ENCODE data around the gene PDE7B. TPM values are rescaled to one million over a fixed set of nuclear protein-coding genes. Genes with fewer than 3 reads are reported as not detected.

Gene PDE7B
- total and polyA plus RNA-seq, 9 of the 15 experiments (the other 6 are each of a cell fraction or from before 2014, with no cell fraction given) = 0.01 TPM; not detected in 8

DNA sequence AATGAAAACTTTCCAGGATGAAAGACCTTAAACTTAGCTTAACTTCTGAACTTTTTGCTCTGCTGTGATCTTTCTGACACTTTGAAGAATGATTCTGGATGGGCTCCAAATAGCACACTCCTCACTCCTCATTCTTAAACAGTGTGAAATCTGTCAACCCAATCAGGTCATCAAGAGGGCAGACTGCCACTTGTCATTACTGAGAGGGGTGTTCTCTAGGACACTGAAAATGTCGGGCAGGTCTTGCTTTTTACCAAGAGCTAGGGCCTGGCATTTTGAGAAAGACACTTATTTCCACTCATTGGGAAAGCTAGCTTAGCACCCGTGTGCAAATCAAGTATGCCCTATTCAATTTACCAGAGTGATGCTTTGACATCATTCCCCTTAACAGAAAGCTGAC lies 276.4 kb downstream of the PDE7B start:
- intact Hi-C loops (cut with micrococcal nuclease) = no loop called here
- Histone ChIP-seq H3K79me2 (ENCODE audit: control insufficient read depth, insufficient read depth, low read length) (no peaks in the 10 kb centered on the region), H3K9ac (ENCODE audit: insufficient read depth in 1 of 2, low read depth in 2 of 2, low read length in 2 of 2) (no peak overlapping the region), H3K4me3 (no peak overlapping the region), H2AFZ (ENCODE audit: low read depth, low read length) (no peak overlapping the region), H3K9me3 (replicated peaks; ENCODE audit: control insufficient read depth, insufficient read depth, low read depth, low read length) (no peaks in the 10 kb centered on the region), H3K4me2 (ENCODE audit: insufficient read depth, low read length) (no peak overlapping the region), H3K27ac (ENCODE audit: extremely low read depth, low read depth, low read length) (no peak overlapping the region), H3K27me3 (ENCODE audit: control insufficient read depth in 2 of 2, insufficient read depth in 2 of 2, low read length in 2 of 2) (no peaks in the 10 kb centered on the region; a peak in 1 of 5 replicates), H3K36me3 (ENCODE audit: control insufficient read depth, insufficient read depth, low read length) (no peaks in the 10 kb centered on the region), H3K9me1 (ENCODE audit: control insufficient read depth, insufficient read depth, low read length) (no peaks in the 10 kb centered on the region), H3K4me1 (replicated peaks in 1 of 2; ENCODE audit: control insufficient read depth in 2 of 2, insufficient read depth in 2 of 2, low read length in 2 of 2) (no peaks in the 10 kb centered on the region), H4K20me1 (replicated peaks; ENCODE audit: control insufficient read depth, insufficient read depth, low read length) (no peaks in the 10 kb centered on the region)
- TF ChIP-seq KAT8 (IDR thresholded peaks at IDR 0.05; ENCODE audit: low read depth) (no peak), MEIS2 (IDR thresholded peaks at IDR 0.05; ENCODE audit: partially characterized antibody) (peak; percentile 33)
- TF ChIP-seq, protein P1, sequence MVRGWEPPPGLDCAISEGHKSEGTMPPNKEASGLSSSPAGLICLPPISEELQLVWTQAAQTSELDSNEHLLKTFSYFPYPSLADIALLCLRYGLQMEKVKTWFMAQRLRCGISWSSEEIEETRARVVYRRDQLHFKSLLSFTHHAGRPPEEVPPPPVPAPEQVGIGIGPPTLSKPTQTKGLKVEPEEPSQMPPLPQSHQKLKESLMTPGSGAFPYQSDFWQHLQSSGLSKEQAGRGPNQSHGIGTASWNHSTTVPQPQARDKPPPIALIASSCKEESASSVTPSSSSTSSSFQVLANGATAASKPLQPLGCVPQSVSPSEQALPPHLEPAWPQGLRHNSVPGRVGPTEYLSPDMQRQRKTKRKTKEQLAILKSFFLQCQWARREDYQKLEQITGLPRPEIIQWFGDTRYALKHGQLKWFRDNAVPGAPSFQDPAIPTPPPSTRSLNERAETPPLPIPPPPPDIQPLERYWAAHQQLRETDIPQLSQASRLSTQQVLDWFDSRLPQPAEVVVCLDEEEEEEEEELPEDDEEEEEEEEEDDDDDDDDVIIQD (CRISPR knock-in tag; IDR thresholded peaks at IDR 0.05) = no peak
- TF ChIP-seq, protein P2, sequence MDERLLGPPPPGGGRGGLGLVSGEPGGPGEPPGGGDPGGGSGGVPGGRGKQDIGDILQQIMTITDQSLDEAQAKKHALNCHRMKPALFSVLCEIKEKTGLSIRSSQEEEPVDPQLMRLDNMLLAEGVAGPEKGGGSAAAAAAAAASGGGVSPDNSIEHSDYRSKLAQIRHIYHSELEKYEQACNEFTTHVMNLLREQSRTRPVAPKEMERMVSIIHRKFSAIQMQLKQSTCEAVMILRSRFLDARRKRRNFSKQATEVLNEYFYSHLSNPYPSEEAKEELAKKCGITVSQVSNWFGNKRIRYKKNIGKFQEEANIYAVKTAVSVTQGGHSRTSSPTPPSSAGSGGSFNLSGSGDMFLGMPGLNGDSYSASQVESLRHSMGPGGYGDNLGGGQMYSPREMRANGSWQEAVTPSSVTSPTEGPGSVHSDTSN (CRISPR knock-in tag; IDR thresholded peaks at IDR 0.05; ENCODE audit: low read depth) = no peak
- TF ChIP-seq, protein P2 (tag; conservative IDR thresholded peaks at IDR 0.05; ENCODE audit: low read depth) = peak; percentile 87
- TF ChIP-seq, protein P3, sequence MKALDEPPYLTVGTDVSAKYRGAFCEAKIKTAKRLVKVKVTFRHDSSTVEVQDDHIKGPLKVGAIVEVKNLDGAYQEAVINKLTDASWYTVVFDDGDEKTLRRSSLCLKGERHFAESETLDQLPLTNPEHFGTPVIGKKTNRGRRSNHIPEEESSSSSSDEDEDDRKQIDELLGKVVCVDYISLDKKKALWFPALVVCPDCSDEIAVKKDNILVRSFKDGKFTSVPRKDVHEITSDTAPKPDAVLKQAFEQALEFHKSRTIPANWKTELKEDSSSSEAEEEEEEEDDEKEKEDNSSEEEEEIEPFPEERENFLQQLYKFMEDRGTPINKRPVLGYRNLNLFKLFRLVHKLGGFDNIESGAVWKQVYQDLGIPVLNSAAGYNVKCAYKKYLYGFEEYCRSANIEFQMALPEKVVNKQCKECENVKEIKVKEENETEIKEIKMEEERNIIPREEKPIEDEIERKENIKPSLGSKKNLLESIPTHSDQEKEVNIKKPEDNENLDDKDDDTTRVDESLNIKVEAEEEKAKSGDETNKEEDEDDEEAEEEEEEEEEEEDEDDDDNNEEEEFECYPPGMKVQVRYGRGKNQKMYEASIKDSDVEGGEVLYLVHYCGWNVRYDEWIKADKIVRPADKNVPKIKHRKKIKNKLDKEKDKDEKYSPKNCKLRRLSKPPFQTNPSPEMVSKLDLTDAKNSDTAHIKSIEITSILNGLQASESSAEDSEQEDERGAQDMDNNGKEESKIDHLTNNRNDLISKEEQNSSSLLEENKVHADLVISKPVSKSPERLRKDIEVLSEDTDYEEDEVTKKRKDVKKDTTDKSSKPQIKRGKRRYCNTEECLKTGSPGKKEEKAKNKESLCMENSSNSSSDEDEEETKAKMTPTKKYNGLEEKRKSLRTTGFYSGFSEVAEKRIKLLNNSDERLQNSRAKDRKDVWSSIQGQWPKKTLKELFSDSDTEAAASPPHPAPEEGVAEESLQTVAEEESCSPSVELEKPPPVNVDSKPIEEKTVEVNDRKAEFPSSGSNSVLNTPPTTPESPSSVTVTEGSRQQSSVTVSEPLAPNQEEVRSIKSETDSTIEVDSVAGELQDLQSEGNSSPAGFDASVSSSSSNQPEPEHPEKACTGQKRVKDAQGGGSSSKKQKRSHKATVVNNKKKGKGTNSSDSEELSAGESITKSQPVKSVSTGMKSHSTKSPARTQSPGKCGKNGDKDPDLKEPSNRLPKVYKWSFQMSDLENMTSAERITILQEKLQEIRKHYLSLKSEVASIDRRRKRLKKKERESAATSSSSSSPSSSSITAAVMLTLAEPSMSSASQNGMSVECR (CRISPR knock-in tag; IDR thresholded peaks at IDR 0.05) = no peak
- TF ChIP-seq, protein P4, sequence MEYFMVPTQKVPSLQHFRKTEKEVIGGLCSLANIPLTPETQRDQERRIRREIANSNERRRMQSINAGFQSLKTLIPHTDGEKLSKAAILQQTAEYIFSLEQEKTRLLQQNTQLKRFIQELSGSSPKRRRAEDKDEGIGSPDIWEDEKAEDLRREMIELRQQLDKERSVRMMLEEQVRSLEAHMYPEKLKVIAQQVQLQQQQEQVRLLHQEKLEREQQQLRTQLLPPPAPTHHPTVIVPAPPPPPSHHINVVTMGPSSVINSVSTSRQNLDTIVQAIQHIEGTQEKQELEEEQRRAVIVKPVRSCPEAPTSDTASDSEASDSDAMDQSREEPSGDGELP (CRISPR knock-in tag; IDR thresholded peaks at IDR 0.05; ENCODE audit: borderline replicate concordance) = no peak
- TF ChIP-seq, protein P5, sequence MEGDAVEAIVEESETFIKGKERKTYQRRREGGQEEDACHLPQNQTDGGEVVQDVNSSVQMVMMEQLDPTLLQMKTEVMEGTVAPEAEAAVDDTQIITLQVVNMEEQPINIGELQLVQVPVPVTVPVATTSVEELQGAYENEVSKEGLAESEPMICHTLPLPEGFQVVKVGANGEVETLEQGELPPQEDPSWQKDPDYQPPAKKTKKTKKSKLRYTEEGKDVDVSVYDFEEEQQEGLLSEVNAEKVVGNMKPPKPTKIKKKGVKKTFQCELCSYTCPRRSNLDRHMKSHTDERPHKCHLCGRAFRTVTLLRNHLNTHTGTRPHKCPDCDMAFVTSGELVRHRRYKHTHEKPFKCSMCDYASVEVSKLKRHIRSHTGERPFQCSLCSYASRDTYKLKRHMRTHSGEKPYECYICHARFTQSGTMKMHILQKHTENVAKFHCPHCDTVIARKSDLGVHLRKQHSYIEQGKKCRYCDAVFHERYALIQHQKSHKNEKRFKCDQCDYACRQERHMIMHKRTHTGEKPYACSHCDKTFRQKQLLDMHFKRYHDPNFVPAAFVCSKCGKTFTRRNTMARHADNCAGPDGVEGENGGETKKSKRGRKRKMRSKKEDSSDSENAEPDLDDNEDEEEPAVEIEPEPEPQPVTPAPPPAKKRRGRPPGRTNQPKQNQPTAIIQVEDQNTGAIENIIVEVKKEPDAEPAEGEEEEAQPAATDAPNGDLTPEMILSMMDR (IDR thresholded peaks at IDR 0.05 in 2 of 3, conservative IDR thresholded peaks at IDR 0.05 in 1 of 3; ENCODE audit: insufficient read depth in 2 of 3, low read depth in 1 of 3, low read length in 3 of 3) = no peak
- in situ Hi-C loops (cut with MboI) = no loop called here
- WGBS (ENCODE audit: insufficient coverage, low coverage, missing lambda C conversion rate) = 0% methylated on average over 2 of the region's 2 CpGs
- no TSS peak for BruUV-seq (replicated peaks)
- POLR2A ChIA-PET = interaction anchor here (1.5 kb wide), 1 partner anchor 10 kb away, joined by 4 read pairs; no protein-coding TSS in a partner anchor
- CTCF ChIA-PET (ENCODE audit: low intra/inter-chr PET ratio) = no interaction called here
- no peak for DNase-seq (ENCODE audit: extremely low read depth in 1 of 4, low spot score in 3 of 4)
- ATAC-seq = no peak
- FAIRE-seq = no peak
